GM18873 (cell line): Measurements from ENCODE around the gene PARVG.

ENCODE experiments used
- ATAC-seq: cut with Tn5 transposase; IDR thresholded peaks from one replicate; pipeline ENCODE4 v1.9.1; 2021; ENCODE audit warnings: mild to moderate bottlenecking, moderate library complexity, moderate number of reproducible peaks; ENCODE audit not compliant: unreplicated experiment, low FRiP score

PARVG gene

DNA sequence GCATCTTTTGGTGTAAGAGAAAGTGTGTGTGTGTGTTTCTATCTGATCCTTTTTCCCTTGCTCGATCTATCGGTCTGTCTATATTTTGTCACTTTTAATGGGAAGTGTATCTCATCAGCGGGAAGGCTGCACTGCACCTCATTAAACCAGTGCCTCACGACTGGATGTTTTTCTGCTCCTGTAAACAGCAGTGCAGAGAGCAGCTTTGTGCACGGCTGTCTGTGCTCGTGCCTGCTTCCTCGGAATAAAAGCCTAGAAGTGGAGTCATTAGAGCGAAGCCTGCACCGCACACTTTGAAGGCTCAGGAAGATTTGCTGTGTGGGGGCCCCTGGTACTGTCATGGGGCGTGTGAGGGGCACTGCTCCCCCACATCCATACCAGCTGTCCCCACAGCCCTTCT, 27.0 kb upstream of the PARVG start:
- ATAC-seq = no peak

DNA sequence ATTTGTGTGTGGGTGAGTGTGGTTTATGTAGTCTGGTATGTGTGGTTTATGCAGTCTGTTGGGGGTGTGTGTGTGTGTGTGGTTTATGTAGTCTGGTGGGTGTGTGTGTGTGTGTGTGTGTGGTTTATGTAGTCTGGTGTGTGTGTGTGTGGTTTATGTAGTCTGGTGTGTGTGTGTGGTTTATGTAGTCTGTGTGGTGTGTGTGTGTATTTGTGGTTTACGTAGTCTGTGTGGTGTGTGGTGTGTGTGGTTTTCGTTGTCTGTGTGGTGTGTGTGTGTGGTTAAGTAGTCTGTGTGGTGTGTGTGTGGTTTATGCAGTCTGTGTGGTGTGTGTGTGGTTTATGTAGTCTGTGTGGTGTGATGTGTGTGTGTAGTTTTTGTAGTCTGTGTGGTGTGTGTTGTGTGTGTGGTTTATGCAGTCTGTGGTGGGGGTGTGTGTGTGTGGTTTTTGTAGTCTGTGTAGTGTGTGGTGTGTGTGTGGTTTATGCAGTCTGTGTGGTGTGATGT, 26.2 kb upstream of the PARVG start:
- ATAC-seq = no peak

DNA sequence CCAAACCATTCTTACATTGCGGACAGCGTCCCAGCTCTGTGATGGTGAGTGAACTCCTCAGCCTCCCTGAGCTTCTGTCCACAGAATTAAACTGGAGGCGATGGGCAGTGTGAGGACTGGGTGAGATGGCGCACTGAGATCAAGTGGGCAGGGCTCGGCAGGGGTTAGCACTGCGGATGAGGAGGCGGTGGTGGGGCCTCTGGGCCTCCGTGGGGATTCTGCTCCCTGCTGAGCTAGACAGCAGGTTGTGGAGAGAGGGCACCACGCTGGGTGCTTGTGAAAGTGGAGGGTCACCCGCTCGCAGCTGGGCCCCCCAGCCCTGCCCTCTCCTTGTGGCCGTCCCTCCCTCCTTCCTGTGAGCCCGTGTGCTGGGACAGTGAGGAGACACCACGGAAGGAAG, 25.6 kb upstream of the PARVG start:
- ATAC-seq = no peak

DNA sequence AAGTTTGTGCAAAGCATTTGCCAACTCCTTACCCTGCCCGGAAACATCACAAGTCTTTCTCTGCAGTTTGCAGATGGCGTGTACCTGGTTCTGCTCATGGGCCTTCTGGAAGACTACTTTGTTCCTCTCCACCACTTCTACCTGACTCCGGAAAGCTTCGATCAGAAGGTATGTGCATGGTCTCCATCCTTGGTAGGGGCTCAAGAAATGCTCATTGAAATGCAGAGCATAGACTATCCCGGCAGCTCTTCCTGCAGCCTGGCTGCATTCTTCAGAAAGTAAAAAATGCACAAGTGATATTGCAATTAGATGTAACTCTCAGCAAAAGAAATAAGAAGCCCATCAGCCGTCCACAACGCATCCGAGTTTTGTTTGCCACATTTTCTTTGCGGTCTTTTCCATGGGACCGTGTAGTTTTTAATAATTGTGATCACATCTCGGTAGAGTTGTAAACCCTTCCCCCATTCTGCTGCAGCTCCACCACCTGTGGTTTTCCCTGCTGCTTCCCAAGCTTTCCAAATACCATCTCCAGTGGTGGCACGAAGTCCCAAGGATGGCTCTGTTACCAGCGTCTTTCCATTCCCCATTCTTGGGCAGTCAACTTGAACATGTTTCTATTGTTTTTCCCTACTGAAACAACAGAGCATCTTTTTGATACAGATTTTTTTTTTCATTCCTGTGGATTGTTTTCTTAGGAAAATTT, 22.7 kb upstream of the PARVG start:
- ATAC-seq = no peak

DNA sequence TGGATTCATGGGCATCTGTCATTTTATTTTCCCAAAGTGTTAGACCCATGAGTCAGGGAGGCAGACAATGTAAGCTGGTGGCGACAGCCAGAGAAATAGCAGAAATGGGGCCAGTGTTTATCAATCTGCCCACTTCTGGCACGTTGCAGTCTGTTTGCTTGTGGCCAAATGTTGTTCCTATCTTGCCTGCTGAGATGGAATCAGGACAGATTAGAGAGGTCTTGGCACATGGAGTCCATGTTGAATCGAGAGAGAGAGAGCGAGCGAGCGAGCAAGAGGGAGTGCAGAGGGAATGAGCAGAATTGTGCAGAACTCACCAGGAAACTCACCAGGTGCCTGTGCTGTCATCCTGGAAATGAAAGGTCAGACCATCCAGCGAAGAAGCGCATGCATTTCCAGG, 21.9 kb upstream of the PARVG start:
- ATAC-seq = no peak

DNA sequence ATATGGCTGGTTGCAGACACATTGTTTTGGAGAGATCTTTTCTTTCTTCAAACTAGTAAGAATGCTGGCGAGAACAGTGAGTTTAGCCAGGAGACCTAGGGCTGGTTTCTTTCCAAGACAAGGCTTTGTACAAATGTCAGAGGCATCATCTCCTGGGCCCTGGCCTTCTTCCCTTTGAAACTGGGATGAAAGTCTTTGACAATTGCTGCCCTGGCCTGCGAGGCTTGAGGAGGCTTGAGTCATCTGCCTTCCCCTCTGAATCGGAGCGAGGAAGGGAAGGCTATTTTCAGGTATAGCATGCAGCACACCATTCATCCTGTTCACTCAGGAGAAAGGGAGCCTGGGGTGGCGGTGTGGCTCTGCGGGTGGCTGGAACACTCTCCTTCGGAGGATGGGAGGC, 21.5 kb upstream of the PARVG start:
- no peak for ATAC-seq

DNA sequence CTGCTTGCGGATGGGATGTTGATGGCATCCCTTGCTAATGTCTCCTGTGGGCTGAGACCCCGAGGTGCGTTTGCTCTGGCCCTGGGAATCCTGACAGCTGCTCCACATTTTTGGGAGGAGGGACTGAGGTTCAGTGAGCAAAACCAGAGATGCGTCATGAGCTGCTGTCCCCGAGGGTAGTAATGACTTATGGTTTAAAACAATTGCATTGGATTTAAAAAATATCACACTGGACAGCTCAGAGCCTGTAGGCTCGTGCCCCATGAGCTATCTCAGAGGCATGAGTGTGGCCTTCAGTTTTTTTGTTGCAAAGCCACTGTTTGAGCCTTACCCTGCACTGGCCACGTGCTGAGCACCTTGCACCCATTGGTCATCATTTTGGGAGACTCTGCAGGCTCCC, 20.9 kb upstream of the PARVG start:
- no peak for ATAC-seq

DNA sequence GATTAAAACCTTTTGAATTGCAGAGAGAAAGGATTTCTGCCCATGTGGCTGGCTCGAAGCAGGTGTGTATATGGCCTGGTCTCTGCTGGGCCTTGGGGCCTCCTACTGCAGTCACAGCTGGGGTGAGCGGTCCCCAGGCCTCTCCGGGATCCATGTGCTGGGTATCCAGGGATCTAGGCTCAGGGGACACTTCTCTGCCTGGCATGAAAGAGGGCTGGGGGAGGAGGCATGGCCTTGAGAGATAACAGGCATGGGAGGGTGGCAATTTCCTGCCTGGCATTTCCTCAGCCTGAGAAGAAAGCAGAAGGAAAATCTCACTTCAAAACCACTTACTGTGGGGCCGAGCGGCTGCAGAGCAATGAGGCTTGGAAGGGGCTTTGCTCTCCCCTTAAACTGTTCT, 20.3 kb upstream of the PARVG start:
- no peak for ATAC-seq

DNA sequence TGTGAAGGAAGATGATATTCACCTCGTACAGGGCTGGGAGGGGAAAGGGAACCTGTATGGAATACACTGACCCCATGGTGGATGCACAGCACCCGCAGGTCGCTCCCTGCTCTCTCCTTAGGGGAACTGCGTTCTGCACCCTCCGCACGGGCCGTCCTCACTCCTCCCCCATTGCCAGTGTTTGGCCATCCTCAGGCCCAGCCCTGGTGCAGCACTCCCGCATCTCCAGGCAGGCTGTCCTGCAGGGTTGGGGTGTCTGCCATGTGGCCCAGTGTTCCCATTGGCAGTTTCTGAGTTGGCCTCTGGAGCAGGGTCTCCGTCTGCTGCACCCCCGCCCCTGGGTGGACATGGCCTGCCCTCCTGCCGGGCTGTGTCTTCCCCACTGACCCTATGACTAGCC, 19.1 kb upstream of the PARVG start:
- ATAC-seq = no peak

DNA sequence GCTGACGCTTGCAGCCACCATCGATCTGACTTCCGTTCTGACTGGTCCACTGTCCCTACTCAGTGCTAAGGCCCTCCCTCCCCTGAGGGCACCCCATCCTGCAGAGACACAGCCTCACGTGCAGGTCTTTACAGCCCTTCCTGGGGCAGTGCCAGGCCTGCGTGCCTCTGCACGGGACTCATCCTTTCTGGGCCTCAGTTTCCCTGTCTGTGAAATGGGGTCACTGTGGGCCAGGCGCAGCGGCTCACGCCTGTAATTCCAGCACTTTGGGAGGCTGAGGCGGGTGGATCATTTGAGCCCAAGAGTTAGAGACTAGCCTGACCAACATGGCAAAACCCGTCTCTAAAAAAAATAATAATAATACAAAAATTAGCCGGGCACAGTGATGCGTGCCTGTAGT, 17.8 kb upstream of the PARVG start:
- no peak for ATAC-seq

DNA sequence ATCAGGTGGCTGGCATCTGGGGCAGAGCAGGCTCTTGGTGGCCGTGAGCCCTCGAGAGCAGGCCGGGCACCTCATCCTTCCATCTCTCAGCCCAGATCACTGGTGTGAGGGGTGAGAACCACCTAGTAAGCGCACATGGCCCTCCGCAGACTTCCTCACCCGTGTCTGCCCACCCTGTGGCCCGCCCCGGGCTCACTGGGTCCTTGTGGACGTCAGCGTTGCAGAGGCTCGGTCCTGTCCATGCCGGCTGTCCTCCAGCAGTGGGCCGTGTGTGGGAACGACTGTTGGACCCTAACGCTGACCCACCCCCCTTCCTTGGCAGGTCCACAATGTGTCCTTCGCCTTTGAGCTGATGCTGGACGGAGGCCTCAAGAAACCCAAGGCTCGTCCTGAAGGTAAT, 17.2 kb upstream of the PARVG start:
- no peak for ATAC-seq

DNA sequence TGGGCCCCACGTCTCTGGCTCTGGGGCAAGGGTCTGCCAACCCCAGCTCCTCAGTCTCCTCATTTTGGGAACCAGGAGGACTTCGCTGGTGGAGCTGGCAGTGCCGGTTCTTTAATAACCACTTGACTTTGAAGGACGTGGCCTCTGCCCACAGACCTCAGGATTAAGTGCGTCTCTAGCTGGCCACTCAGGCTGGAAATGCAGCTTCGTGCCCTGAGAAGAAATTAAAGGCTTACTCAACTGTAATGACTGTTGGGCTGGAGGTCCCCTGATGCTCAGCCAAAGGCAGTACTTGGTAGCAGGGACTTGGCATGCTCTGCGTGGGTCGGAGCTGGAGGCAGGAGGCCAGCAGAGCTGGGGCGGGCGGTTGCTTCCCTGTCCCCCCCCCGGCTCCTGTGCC, 16.7 kb upstream of the PARVG start:
- ATAC-seq = no peak

DNA sequence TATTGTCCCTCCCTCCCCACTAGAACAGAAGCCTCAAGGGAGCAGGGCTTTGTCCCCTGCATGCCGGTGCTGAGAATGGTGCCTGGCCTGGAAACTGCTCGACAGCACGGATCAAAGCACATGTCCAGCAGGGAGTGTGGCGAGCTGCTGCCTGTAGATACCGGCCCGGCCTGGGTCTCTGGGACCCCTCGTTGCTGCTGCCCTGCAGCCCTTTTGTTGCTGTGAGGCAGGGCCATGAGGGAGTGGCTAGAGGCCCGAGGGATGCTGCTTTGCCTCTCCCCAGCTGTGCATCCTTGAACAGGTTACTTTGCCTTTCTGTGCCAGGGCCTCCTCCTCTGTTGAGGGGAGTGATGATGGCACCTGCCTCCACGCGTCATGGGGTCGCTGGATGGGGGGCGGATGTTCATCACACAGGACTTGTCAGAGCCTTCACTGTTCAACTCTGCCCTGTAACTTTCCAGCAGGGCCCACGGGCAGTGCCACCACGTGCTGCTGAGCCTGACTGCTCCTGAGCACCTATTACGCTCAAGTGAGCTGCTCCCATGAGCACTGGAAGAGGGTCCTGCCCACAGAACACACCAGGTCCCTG, 15.3 kb upstream of the PARVG start:
- ATAC-seq = no peak

DNA sequence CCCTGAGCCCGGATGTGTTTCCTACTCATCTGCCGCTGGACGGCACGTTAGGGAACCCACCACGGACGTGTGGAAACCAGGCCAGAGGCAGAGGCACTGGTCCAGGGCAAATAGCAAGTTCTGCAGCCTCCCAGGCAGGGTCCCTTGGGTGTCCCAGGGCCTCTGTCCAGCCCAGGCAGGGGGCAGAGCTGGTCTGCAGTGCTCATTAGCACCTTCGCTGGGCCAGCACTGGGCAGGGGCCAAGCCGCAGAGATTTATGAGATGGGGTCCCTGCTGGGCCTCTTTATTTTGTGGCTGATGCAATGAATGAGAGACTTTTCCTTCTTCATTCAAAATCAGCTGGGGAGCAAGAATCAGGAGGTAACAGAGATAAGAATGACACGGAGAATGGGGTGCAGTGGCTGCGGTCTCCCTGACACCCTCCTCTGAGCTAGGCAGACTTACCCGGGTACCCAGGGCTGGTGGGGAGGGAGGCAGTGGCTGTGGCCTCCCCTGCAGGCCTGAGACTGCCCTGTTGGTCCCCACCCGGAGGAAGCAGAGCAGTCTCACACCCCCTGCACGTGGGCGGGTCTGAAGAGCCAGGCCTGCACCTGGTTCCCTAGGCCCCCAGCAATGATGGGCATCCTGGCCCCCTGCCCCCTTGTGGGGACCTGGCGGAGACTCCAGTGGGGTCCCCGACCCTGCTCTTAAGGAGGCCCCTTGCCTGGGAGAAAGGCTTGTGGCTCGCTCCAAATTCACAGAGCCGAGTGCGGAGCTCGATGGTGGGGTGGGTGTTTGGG, 14.0 kb upstream of the PARVG start:
- ATAC-seq = no peak

DNA sequence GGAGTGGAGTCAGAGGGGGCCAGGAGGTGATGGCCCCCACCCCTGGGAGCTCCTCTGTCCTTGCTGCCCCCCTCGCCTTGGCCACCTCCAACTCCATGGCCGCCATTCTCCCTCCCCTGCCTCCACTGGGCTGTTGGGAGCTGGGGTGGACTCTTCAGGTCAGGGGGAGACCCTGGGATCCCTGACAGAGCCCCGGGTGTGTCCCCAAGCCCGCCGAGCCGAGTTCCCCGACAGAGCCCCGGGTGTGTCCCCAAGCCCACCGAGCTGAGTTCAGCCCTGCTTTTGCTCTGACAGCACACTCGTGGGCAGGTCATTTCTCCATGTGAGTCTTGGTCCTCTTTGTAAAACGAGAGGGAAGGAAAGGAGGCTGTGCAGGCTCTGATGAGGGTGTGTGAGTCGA, 13.2 kb upstream of the PARVG start:
- no peak for ATAC-seq

DNA sequence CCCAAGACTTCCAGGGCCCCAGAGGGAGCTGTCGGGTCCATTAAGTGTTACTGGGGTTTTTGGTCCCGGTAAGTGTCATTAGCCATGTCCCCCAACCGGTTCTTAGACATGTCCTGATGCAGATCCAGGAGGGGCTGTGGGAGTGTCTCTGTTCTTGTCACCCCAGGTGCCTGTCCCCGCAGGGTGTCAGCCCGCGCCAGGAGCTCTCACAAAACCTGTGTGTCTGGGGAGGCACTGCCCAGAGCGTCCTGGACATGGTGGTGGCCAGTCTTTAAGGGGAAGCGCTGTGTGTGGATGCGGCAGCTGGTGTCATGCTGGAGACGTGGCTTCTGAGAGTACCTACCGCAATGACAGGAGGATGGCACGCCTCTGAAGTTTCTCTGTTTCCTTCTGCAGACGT, 12.5 kb upstream of the PARVG start:
- no peak for ATAC-seq

DNA sequence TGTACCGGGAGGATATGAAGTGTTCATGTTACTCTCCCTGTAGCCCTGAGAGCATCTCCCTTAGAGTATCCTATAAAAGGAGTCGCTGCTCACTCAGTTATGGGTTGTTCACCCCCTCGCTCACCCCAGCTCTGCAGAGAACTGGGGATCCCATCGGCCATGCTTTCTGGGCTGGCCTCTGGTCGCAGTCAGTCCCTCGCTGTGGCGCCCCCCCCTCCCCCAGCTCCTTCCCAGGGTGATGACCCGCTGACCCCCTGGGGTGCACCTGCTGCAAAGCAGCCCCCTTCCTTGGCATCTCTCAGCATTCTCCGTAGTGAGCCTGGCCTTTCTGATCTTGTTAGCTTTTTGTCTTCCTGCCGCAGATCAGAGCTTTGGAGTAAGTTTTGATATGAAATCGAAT, 10.3 kb upstream of the PARVG start:
- no peak for ATAC-seq

DNA sequence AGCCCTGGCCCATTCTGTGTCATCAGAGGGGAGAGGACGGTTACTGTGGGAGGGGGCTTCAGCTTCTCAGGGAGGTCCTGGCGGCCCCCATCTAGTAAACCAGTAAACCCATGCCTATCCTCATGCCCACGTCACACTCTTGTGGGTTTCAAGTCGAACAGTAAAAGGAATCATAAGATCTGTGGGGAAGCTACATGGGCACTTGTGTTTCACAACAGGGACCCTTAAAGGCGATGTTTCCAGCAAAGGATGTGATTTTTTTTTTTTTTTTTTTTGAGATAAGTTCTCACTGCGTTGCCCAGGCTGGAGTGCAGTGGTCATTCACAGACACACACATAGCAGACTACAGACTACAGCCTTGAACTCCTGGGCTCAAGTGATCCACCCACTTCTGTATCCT, 9.2 kb upstream of the PARVG start:
- ATAC-seq = no peak

DNA sequence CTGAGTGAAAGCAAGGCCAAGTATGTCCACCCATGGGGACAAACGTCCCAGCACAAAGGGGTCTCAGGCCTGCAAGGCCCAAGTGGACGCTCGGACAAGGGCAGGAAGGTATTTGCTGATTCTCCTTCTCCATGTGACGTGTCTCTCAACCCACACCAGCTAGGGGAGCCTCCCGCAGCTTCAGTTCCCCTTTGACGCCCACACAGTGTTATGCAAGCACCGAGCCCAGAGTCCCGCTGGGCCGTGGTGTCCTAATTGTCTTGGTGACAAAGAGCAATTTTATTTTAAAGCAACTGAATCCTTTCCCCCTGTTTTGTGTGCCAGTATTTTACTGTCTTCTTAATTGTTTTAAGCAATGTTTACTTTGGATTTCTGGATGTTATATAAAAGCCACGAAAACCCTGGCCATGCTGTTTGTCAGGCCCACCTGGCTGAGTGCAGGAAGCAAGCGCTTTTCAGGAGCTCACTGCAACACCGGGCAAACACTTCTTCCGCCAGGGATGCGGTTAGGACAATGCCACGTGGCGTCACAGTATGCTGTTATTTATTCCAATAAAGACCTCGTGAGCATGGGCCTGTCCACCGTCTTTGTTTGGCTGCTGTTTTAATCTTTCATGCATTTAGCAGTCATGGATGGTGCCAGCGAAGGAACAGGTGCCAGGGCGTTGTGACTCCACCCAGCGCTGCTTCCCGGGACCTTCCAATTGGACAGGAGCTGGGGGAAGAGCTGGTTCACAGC, 8.2 kb upstream of the PARVG start:
- no peak for ATAC-seq

DNA sequence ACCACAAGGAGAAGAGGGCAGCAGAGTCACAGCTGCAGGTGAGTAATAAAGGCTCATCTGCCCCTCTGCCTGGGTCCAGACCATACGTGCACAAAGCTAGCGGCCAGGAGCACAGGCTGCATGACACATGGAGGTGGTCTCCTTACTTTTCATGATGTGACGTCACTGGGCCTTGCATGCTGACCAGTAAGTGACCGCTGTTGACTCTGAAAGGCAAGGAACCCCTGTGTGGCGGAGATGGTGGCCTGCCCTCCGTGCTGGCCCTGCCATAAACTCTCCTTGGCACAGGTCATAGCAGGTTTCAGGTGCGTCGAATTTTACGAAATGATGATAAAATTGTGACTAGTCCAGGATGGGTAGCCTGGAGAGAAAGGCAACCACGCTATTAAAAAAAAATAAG, 7.6 kb upstream of the PARVG start:
- ATAC-seq = no peak

DNA sequence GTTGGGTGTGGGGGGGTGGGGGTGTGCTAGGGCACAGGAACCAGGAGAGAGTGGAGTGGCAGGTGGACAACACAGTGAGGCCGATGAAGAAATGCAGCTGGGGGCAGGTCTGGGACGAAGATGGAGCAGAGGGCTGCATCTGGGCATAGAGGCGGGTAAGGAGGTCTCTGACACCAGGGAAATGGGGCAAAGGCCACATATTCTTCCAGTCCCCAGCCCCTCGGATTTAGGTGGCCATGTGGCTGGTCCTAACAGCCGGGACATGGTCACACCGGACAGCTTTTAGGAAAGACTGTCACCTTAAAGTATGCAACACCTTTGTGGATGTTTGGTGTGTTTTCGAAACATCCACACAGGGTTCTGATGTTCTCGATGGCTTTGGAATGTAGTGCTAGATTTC, 5.0 kb upstream of the PARVG start:
- no peak for ATAC-seq
